NB4 (cell line): ENCODE measurements around the gene UBQLN2.
"Not testable (repeated sequence)": the region's sequence is repeated elsewhere in the genome, so short reads cannot be mapped to it uniquely, and the experiment has no call there.

Experiments used
- DNase-seq: peaks from one replicate; pipeline ENCODE4 v3.0.0; 2010; ENCODE audit warnings: low read depth
- H3K4me3 ChIP-seq: one replicate; pipeline ENCODE4 v1.5.1; 2011; ENCODE audit warnings: mild to moderate bottlenecking, low read depth, low read length, moderate library complexity
- MYC ChIP-seq: IDR thresholded peaks from 2 replicates; pipeline ENCODE4 v1.6.1; 2011; ENCODE audit warnings: low read depth, low read length
- POLR2A ChIP-seq: IDR thresholded peaks from 2 replicates; pipeline ENCODE4 v1.6.1; 2011; ENCODE audit warnings: mild to moderate bottlenecking; ENCODE audit not compliant: insufficient read length; ENCODE audit errors: extremely low read depth
- TF ChIP-seq, protein P1 (sequence below): IDR thresholded peaks from 2 replicates; pipeline ENCODE4 v1.6.1; 2011; ENCODE audit warnings: low read depth, low read length
- TF ChIP-seq, protein P2 (sequence below): IDR thresholded peaks from one replicate; pipeline ENCODE4 v1.5.1; 2012; ENCODE audit warnings: low read depth, low read length

UBQLN2 gene

DNA sequence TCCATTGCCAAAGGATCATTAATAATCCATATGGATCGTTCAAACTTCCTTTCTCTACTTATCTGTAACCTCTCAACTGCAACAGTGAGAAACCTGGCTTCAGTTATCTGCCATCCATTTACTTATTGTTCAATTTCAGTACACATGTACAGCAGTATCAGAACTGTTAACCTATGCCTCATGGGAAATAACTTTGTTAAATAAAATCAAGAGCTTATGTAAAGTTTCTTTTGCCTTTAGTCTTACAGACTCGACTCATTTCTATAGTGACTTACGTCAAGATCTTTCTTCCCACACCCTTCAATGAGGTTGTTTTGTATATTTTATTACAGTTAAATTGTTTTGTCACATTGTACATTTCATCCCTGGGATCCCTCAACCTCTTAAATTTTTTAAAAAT is 11.4 kb downstream of the UBQLN2 start:
- DNase-seq: no peak
- H3K4me3 ChIP-seq: no peak overlapping the region
- TF ChIP-seq MYC: no peak
- TF ChIP-seq, protein P1, sequence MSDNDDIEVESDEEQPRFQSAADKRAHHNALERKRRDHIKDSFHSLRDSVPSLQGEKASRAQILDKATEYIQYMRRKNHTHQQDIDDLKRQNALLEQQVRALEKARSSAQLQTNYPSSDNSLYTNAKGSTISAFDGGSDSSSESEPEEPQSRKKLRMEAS: no peak
- TF ChIP-seq, protein P2, sequence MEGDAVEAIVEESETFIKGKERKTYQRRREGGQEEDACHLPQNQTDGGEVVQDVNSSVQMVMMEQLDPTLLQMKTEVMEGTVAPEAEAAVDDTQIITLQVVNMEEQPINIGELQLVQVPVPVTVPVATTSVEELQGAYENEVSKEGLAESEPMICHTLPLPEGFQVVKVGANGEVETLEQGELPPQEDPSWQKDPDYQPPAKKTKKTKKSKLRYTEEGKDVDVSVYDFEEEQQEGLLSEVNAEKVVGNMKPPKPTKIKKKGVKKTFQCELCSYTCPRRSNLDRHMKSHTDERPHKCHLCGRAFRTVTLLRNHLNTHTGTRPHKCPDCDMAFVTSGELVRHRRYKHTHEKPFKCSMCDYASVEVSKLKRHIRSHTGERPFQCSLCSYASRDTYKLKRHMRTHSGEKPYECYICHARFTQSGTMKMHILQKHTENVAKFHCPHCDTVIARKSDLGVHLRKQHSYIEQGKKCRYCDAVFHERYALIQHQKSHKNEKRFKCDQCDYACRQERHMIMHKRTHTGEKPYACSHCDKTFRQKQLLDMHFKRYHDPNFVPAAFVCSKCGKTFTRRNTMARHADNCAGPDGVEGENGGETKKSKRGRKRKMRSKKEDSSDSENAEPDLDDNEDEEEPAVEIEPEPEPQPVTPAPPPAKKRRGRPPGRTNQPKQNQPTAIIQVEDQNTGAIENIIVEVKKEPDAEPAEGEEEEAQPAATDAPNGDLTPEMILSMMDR: no peak
- no peak for TF ChIP-seq POLR2A

DNA sequence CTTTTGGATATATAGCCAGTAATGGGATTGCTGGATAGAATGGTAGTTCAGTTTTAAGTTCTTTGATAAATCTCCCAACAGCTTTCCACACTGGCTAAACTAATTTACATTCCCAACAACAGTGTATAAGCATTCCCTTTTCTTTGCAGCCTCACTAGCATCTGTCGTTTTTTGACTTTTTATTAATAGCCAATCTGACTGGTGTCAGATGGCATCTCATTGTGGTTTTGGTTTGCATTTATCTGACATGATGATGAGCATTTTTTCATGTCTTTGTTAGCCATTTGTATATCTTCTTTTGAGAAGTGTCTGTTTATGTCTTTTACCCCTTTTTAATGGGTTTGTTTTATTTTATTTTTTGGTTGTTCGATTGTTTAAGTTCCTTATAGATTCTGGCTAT is 13.3 kb downstream of the UBQLN2 start:
- no peak for DNase-seq
- H3K4me3 ChIP-seq: no peak overlapping the region
- no peak for TF ChIP-seq POLR2A
- TF ChIP-seq MYC: no peak
- TF ChIP-seq, protein P2: no peak
- TF ChIP-seq, protein P1: no peak

DNA sequence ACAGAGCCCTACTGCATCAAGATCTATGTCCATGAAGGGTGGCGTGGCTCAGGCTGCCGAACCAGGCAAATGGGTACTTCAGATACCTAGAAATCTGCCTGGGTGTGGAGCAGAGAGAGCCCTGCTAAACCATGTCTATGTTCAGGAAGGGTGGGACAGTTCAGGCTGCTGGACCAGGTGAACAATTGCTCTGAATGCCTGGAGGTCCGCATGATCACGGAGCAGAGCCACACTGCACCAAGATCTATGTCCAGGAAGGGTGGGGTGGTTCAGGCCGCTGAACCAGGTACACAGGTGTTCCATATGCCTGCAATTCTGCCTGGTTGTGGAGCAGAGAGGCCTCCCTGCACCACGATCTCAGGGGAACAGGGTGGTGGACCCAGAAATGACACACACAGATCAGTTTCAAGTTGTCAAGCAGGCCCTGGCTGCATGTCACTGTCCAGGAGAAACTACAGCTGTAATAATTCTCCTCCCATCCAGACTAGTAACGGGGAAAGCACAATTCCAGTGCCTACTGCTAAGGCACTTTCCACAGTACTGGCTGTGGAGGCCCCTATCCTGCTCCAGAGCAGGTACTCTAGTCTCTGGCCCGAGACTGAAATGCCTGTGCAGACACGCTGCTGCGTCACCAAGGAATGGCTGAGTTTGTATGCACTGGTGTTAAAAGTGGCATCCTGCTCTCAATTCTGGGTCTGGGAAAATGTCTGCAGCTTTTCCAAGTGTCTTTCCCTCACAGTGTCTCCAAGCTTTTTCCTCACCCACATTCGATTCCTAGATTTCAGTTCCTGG is 25.2 kb downstream of the UBQLN2 start:
- DNase-seq: no peak
- H3K4me3 ChIP-seq: no peak overlapping the region
- TF ChIP-seq, protein P1: no peak

DNA sequence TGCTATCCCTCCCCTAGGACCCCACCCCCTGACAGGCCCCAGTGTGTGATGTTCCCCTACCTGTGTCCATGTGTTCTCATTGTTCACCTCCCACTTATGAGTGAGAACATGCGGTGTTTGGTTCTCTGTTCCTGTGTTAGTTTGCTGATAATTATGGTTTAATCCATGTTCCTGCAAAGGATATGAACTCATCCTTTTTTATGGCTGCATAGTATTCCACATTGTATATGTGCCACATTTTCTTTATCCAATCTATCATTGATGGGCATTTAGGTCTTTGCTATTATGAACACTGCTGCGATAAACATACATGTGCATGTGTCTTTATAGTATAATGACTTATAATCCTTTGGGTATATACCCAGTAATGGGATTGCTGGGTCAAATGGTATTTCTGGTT is 28.4 kb downstream of the UBQLN2 start:
- DNase-seq, H3K4me3 ChIP-seq: not testable (repeated sequence)

DNA sequence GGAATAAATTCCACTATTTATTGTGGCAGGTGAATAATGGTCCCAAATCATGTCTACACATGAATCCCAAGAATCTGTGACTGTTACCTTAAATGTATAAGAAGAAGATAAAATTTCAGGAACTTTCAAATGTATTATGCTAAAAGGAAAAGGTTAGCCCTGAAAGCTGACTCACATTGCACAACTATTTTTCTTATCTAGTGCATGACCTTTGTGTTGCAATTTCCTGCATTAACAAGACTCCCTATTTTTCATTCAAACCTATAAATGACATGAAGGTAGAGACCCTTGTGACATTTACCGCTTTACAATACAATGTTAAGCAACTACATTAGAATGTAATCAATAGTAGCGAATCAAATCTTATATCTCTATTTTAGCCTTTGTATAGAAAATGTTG is 36.7 kb downstream of the UBQLN2 start:
- no peak overlapping the region for H3K4me3 ChIP-seq
- peak; percentile 64 for DNase-seq
- TF ChIP-seq, protein P2: no peak
- TF ChIP-seq MYC (no peak), POLR2A (no peak)
- TF ChIP-seq, protein P1: no peak

DNA sequence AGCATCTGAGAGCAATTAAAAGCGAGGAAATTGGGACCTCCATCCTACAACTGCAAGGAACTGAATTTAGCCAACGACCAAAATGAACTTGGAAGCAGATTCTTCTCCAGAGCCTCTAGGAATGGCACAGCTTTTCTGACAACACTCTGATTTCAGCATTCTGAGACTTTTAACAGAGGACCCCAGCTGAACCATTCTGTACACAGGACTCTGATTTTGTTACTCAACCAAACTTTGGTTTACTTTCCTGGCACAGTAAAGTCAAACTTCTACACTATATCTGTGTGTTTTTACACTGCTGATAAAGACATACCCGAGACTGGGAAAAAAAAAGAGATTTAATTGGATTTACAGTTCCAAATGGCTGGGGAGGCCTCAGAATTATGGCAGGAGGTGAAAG is 37.6 kb downstream of the UBQLN2 start:
- no peak overlapping the region for H3K4me3 ChIP-seq
- no peak for DNase-seq

More for the DNA sequence above, 37.6 kb downstream of the UBQLN2 start:
- no peak for TF ChIP-seq POLR2A
- TF ChIP-seq, protein P1: no peak
- no peak for TF ChIP-seq MYC
- TF ChIP-seq, protein P2: no peak
